MM.1S (cell line): ENCODE measurements around the gene SARS2.

ENCODE experiments used
- EZH2 ChIP-seq: fragments of 300-600 bp; sonication (generic); optimal IDR thresholded peaks from 2 replicates; pipeline ENCODE3; 2017; ENCODE audit warnings: low read depth, mild to moderate bottlenecking, antibody characterized with exemption, low read length, mixed read lengths
- TF ChIP-seq, protein P1 (sequence below): fragments of 300-600 bp; sonication (generic); IDR thresholded peaks from 2 replicates; pipeline ENCODE4 v1.5.1; 2016; ENCODE audit warnings: antibody characterized with exemption, low read length, mixed read lengths

DNA sequence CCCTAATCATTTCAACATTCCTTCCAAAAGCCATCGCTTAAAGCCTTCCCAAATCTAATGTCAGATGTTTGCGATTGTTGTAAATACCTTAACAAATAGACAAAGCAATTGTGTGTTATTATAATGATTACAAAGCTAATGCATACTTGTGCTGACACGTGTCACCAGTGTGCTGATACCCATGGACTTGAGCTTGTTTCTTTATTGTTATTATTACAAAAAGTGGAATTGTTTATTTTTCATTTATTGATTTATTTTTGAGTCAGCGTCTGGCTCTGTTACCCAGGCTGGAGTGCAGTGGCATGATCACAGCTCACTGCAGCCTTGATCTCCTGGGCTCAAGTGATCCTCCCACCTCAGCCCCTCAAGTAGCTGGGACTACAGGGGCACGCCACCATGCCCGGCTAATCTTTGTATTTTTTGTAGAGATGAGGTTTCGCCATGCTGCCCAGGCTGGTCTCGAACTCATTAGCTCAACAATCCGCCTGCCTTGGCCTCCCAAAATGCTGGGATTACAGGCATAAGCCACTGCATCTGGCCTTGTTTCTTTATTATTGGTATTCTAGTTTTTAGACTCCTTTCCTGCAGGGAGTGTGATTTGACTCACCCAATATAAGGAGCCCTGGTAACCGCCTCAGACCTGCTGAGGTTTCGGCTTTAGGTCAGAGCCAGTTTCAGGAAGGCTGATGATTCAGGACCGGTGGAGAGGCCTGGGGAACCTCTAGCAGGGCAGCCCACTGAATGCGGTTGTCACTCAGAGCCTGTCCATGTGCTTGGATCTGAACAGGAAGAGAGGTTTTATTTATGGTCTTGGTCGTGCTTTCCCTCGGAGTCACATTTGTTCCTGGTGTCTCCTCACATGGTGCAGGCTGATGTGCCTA lies 47.1 kb upstream of the SARS2 start:
- TF ChIP-seq, protein P1, sequence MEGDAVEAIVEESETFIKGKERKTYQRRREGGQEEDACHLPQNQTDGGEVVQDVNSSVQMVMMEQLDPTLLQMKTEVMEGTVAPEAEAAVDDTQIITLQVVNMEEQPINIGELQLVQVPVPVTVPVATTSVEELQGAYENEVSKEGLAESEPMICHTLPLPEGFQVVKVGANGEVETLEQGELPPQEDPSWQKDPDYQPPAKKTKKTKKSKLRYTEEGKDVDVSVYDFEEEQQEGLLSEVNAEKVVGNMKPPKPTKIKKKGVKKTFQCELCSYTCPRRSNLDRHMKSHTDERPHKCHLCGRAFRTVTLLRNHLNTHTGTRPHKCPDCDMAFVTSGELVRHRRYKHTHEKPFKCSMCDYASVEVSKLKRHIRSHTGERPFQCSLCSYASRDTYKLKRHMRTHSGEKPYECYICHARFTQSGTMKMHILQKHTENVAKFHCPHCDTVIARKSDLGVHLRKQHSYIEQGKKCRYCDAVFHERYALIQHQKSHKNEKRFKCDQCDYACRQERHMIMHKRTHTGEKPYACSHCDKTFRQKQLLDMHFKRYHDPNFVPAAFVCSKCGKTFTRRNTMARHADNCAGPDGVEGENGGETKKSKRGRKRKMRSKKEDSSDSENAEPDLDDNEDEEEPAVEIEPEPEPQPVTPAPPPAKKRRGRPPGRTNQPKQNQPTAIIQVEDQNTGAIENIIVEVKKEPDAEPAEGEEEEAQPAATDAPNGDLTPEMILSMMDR, result no peak
- TF ChIP-seq EZH2, result no peak
